Lung (tissue), 12 donors: ENCODE measurements around the gene SMARCA4. TPM values are rescaled to one million over a fixed set of nuclear protein-coding genes. Genes with fewer than 3 reads are reported as not detected.

Experiments used
- ATAC-seq: fragments of 200-7000 bp; cut with Tn5 transposase; one replicate; pipeline ENCODE4 v1.9.1; 2020; ENCODE audit warnings: moderate number of reproducible peaks; ENCODE audit not compliant: insufficient read depth, low FRiP score
- DNase-seq, 3 donors: peaks; one replicate each; pipeline ENCODE4 v3.0.0-alpha.2; 2013 to 2017
- H3K27ac ChIP-seq, 2 donors: one replicate each; pipeline ENCODE4 v1.5.1; 2013; ENCODE audit warnings: mild to moderate bottlenecking in 2 of 2, moderate library complexity in 2 of 2, control low read depth in 1 of 2, inconsistent platforms in 1 of 2, low read depth in 1 of 2, low read length in 1 of 2
- H3K27me3 ChIP-seq, 3 donors: one replicate each; pipeline ENCODE4 v1.5.1; 2013; ENCODE audit warnings: low read length in 2 of 3; ENCODE audit not compliant: control insufficient read depth in 3 of 3, insufficient read depth in 3 of 3
- H3K36me3 ChIP-seq, 4 donors: one replicate each; pipeline ENCODE4 v1.5.1; 2013; ENCODE audit warnings: low read length in 4 of 4, mild to moderate bottlenecking in 1 of 4, moderate library complexity in 1 of 4; ENCODE audit not compliant: control insufficient read depth in 4 of 4, insufficient read depth in 4 of 4
- H3K4me1 ChIP-seq, 5 donors: one replicate each; pipeline ENCODE4 v1.5.1; 2013; ENCODE audit warnings: low read length in 5 of 5, mild to moderate bottlenecking in 2 of 5, moderate library complexity in 1 of 5; ENCODE audit not compliant: control insufficient read depth in 5 of 5, insufficient read depth in 5 of 5
- H3K4me3 ChIP-seq: one replicate; pipeline ENCODE4 v1.5.1; 2013; ENCODE audit warnings: mild to moderate bottlenecking, control low read depth, moderate library complexity
- H3K9ac ChIP-seq, 2 donors: one replicate each; pipeline ENCODE4 v1.5.1; 2013; ENCODE audit warnings: low read length in 2 of 2, control low read depth in 1 of 2; ENCODE audit not compliant: insufficient read depth in 1 of 2
- H3K9me3 ChIP-seq, 4 donors: one replicate each; pipeline ENCODE4 v1.5.1; 2013; ENCODE audit warnings: low read length in 3 of 4, mild to moderate bottlenecking in 1 of 4, moderate library complexity in 1 of 4; ENCODE audit not compliant: control insufficient read depth in 4 of 4, insufficient read depth in 3 of 4
- WGBS, 2 donors: extraction: QIAGEN DNeasy Blood & Tissue Kit; methylation state at CpG; one replicate each; pipeline ENCODE4 v1.1.7; 2013; 5-methylcytosine and 5-hydroxymethylcytosine counted together
- polyA plus RNA-seq, 2 donors: library from polyadenylated mRNA; stranded (reverse); fragments of 200-250 nt; gene quantifications; one replicate each; pipeline ENCODE4 v1.2.1, GENCODE V29; 2013
- total RNA-seq, 2 donors: library from RNA; depleted of rRNA in 1 of 2; stranded (reverse); fragments of >200 nt in 1 of 2; gene quantifications; one replicate each; pipeline ENCODE4 v1.2.1, GENCODE V29; 2014 to 2021
- TF ChIP-seq, protein P1 (sequence below): IDR thresholded peaks from 2 replicates; pipeline ENCODE4 v1.5.1; 2012; ENCODE audit warnings: mild to moderate bottlenecking; ENCODE audit errors: control extremely low read depth, extremely low read depth
- donor health status: control.
- donor health status: control.
- donor health status: Bipolar disorder and iron deficiency.
- donor health status: healthy.
- donor health status: DM: yes; HTN: yes; CAD: no.

SMARCA4 gene
- total and polyA plus RNA-seq, 4 donors: 52.3 to 116 (median 91.1) TPM

DNA sequence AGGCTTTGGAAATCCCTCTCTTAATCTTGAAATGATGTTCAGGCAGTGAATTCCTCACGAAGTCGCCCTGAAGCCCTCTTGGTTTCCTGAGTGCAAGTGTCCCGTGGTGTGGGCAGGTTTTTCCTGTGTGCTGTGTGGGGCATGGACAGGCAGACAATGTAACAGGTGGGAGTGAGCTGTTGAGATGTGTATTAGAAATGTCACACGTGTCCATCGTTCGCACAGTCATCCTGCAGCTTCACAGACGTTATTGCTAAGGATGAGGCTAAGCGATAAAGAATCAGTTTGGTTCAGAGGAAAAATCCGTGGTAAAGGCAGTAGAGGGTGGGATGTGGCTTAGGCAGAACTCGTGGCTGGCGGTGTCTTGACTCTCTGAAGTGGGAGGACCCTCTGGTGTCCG is 51.7 kb downstream of the SMARCA4 start:
- Histone ChIP-seq H3K27me3 (no peaks in the 10 kb centered on the region), H3K36me3 (peaks cover 22 to 63% (median 48%) of the 10 kb centered on the region in 4 donors), H3K27ac (no peak overlapping the region), H3K4me1 (peaks cover 0 to 4% (median 0%) of the 10 kb centered on the region in 5 donors), H3K9ac (no peak overlapping the region), H3K9me3 (peaks cover 0 to 1% (median 0%) of the 10 kb centered on the region in 4 donors), H3K4me3 (no peak overlapping the region)
- 88 to 90% methylated on average over 12 of the region's 12 CpGs for WGBS, 2 donors
- DNase-seq (no peak), ATAC-seq (no peak)
- TF ChIP-seq, protein P1, sequence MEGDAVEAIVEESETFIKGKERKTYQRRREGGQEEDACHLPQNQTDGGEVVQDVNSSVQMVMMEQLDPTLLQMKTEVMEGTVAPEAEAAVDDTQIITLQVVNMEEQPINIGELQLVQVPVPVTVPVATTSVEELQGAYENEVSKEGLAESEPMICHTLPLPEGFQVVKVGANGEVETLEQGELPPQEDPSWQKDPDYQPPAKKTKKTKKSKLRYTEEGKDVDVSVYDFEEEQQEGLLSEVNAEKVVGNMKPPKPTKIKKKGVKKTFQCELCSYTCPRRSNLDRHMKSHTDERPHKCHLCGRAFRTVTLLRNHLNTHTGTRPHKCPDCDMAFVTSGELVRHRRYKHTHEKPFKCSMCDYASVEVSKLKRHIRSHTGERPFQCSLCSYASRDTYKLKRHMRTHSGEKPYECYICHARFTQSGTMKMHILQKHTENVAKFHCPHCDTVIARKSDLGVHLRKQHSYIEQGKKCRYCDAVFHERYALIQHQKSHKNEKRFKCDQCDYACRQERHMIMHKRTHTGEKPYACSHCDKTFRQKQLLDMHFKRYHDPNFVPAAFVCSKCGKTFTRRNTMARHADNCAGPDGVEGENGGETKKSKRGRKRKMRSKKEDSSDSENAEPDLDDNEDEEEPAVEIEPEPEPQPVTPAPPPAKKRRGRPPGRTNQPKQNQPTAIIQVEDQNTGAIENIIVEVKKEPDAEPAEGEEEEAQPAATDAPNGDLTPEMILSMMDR: no peak

DNA sequence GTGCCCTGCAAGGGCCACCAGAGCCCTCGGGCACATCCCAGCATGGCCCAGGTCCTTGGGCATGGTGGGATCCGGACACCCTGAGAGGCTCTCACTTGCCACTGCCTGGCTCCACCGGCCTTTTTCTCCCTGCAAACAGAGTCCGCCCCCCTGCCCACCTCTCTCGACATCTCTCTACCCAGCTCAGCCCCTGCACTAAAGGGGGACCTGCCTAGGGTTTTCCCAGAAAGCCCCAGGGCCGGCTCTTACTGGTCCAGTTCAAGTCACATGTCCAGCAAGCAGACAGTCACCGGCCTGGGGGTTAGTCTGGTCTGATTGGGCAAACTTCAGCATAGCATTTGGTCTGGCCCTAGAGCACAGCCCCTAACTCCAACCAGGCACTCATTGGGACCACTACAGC is 52.9 kb downstream of the SMARCA4 start:
- Histone ChIP-seq H3K9ac (no peak overlapping the region), H3K9me3 (no peaks in the 10 kb centered on the region), H3K4me1 (peaks cover 0 to 12% (median 0%) of the 10 kb centered on the region in 5 donors), H3K4me3 (no peak overlapping the region), H3K27me3 (no peaks in the 10 kb centered on the region), H3K36me3 (peaks cover 16 to 67% (median 43%) of the 10 kb centered on the region in 4 donors), H3K27ac (no peak overlapping the region)
- 93 to 94% methylated on average over 7 of the region's 7 CpGs for WGBS, 2 donors
- TF ChIP-seq, protein P1: no peak
- DNase-seq: no peak
- ATAC-seq: no peak

GRCh38 chr19:11014403-11014911 is 53.6 kb downstream of the SMARCA4 start:
- H3K9ac ChIP-seq: no peak overlapping the region
- TF ChIP-seq, protein P1: no peak
- WGBS, 2 donors: 93 to 98% methylated on average over 12 of the region's 12 CpGs
- ATAC-seq: no peak
- H3K27ac ChIP-seq: no peak overlapping the region
- peaks cover 0 to 12% (median 0%) of the 10 kb centered on the region in 5 donors for H3K4me1 ChIP-seq
- no peak overlapping the region for H3K4me3 ChIP-seq
- no peak for DNase-seq
- peaks cover 16 to 74% (median 46%) of the 10 kb centered on the region in 4 donors for H3K36me3 ChIP-seq
- H3K27me3 ChIP-seq: no peaks in the 10 kb centered on the region
- H3K9me3 ChIP-seq: no peaks in the 10 kb centered on the region

DNA sequence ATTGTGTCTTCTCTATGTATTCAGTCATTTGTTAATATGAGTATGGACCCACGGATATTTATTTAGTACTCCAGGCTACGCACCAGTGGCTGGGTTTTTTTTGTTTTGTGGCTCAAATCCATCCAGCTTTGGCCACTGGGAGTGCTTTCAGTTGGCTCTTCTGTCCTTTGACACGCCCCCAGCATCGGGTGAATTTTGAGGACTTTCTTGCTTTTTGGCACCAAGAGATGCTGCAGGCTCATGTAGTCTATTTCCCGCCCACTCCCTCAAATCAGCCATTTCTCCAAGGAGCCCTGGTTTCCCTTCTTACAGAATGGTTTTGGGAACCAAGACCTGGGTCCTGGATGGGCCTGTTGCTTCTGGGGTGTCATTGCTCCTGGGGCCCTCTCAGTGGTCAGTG is 55.8 kb downstream of the SMARCA4 start:
- H3K9me3 ChIP-seq: no peaks in the 10 kb centered on the region
- peaks cover 14 to 77% (median 47%) of the 10 kb centered on the region in 4 donors for H3K36me3 ChIP-seq
- H3K4me1 ChIP-seq: peaks cover 0 to 12% (median 0%) of the 10 kb centered on the region in 5 donors
- H3K4me3 ChIP-seq: no peak overlapping the region
- no peak overlapping the region for H3K9ac ChIP-seq
- TF ChIP-seq, protein P1: no peak
- H3K27me3 ChIP-seq: no peaks in the 10 kb centered on the region
- WGBS, 2 donors: 82 to 88% methylated on average over 5 of the region's 5 CpGs
- DNase-seq (no peak), ATAC-seq (no peak)
- no peak overlapping the region for H3K27ac ChIP-seq
